GM13977 (cell line): ENCODE data around the gene SRP68.

Experiments
- DNase-seq: peaks from one replicate; pipeline ENCODE4 v3.0.0; 2012; ENCODE audit warnings: low spot score
- CTCF ChIP-seq: IDR thresholded peaks from 2 replicates; pipeline ENCODE4 v1.5.1; 2012; ENCODE audit warnings: mild to moderate bottlenecking, control low read depth; ENCODE audit not compliant: insufficient read depth; ENCODE audit errors: extremely low read depth, missing control alignments
- in situ Hi-C: fragments of 300-500 bp; cut with MboI; formaldehyde crosslinking; loops from one replicate; pipeline ENCODE4 v1.12.0; 2022; ENCODE audit warnings: low sequenced_read_pairs, low pct_unique_long_range_greater_than_20kb, mixed read lengths, inconsistent platforms; ENCODE audit not compliant: unreplicated experiment

SRP68 gene

GRCh38 chr17:76089680-76090516 is 17.6 kb upstream of the SRP68 start:
- in situ Hi-C loops = no loop called here
- no peak for TF ChIP-seq CTCF
- peak; percentile 8 for DNase-seq

- TF ChIP-seq CTCF = no peak
- no peak for DNase-seq
- in situ Hi-C loops = no loop called here
Observed at GRCh38 chr17:76088868-76089576, 16.7 kb upstream of the SRP68 start.

GRCh38 chr17:76088041-76088867 is 15.9 kb upstream of the SRP68 start:
- in situ Hi-C loops = no loop called here
- DNase-seq = no peak
- TF ChIP-seq CTCF = no peak

- no peak for TF ChIP-seq CTCF
- in situ Hi-C loops = no loop called here
- DNase-seq = no peak
Observed at GRCh38 chr17:76087531-76087930, 15.2 kb upstream of the SRP68 start.

- no peak for TF ChIP-seq CTCF
- in situ Hi-C loops = no loop called here
- DNase-seq = no peak
Observed at GRCh38 chr17:76086384-76086783, 14.1 kb upstream of the SRP68 start.

GRCh38 chr17:76085731-76086366 is 13.5 kb upstream of the SRP68 start:
- in situ Hi-C loops = no loop called here
- no peak for TF ChIP-seq CTCF
- no peak for DNase-seq
